ENCODE measurements around the gene ADGRA3. TPM values are rescaled to one million over a fixed set of nuclear protein-coding genes. Genes with fewer than 3 reads are reported as not detected.

ADGRA3 gene
- total RNA-seq, 1 experiment from 2014 or later: 41.2 TPM

DNA sequence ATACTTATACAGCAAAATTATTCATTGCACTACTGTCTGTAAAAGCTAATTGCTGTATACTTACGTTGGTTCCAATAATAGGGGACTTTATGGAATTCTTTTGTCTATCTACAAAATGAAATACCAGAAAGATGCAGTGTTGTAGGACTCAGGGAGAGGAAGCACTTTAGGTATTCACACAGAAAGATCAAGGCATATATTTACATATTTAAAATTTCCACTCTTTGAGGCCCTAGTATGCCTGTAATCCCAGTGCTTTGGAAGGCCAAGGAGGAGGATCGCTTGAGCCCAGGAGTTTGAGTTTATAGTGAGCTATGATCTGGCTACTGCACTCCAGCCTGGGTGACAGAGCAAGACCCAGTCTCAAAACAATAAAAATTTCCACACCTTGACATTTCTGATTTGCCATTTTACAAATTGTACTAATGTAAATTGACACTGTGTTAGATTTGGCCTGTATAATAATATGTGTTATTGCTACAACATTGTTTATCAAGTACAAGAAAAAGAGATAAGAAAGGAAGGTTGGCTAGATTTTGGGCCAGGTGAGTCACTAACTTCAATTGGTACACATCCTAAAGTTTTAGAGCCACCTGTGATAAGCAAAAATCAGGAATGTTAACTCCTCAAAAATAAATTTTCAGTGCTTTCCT, 35.1 kb downstream of the ADGRA3 start:
- intact Hi-C loops (cut with micrococcal nuclease; ENCODE audit: unreplicated experiment) (no loop called here), in situ Hi-C loops (cut with HindIII; ENCODE audit: low pct_unique_long_range_greater_than_20kb, low sequenced_read_pairs) (no loop called here)
- no TSS peak for BruUV-seq (replicated peaks)
- ATAC-seq (no peak), DNase-seq (ENCODE audit: low read depth, low spot score) (no peak)
- TF ChIP-seq SIN3A (IDR thresholded peaks at IDR 0.05; ENCODE audit: borderline replicate concordance, insufficient read depth, low read depth, low read length): no peak
- no peak for TF ChIP-seq CTCF (IDR thresholded peaks at IDR 0.05)
- TF ChIP-seq POLR2AphosphoS5 (IDR thresholded peaks at IDR 0.05; ENCODE audit: low read depth, low read length): no peak
- TF ChIP-seq TCF7L2 (IDR thresholded peaks at IDR 0.05; ENCODE audit: low read depth, low read length): no peak
- no peak for TF ChIP-seq REST (IDR thresholded peaks at IDR 0.05; ENCODE audit: insufficient read depth in 1 of 2, low read depth in 2 of 2, low read length in 1 of 2)
- Histone ChIP-seq H3K4me1 (ENCODE audit: control insufficient read depth, insufficient read depth, low read length) (peaks cover 9% of the 10 kb centered on the region), H3K36me3 (ENCODE audit: control insufficient read depth, insufficient read depth, low read length) (no peaks in the 10 kb centered on the region), H3K27ac (ENCODE audit: low read length) (no peak overlapping the region), H3K4me3 (ENCODE audit: low read depth in 2 of 2, low read length in 2 of 2) (no peak overlapping the region), H3K9me3 (ENCODE audit: control insufficient read depth, insufficient read depth, low read depth, low read length) (no peaks in the 10 kb centered on the region), H3K27me3 (ENCODE audit: control insufficient read depth, insufficient read depth, low read length) (no peaks in the 10 kb centered on the region)
- POLR2A ChIA-PET: no interaction called here
- CTCF ChIA-PET: no interaction called here

DNA sequence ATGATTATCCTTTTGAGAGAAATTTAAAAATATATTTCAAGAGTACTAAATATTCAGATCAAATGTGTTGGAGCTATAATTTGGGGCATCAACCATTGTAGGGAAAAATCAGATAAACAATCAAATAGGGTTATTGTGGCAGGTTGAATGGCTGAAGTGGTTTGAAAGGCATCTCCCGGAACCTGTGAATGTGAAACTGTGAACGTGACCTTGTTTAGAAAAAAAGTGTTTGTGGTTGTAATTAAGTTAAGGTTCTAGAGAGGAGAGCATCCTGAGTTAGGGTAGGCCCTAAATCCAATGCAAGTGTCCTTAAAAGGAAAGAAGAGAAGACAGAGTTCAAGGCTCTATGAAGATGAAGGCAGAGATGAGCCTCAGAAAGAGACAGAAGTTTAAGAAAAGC, 37.4 kb downstream of the ADGRA3 start:
- H3K4me3 ChIP-seq (ENCODE audit: low read depth in 2 of 2, low read length in 2 of 2): no peak overlapping the region
- ChIA-PET CTCF (no interaction called here), POLR2A (no interaction called here)
- H3K27me3 ChIP-seq (ENCODE audit: control insufficient read depth, insufficient read depth, low read length): no peaks in the 10 kb centered on the region
- no peaks in the 10 kb centered on the region for H3K9me3 ChIP-seq (ENCODE audit: control insufficient read depth, insufficient read depth, low read depth, low read length)
- BruUV-seq (replicated peaks): no TSS peak
- DNase-seq (ENCODE audit: low read depth, low spot score) (no peak), ATAC-seq (no peak)
- H3K4me1 ChIP-seq (ENCODE audit: control insufficient read depth, insufficient read depth, low read length): peaks cover 12% of the 10 kb centered on the region
- in situ Hi-C loops (cut with HindIII; ENCODE audit: low pct_unique_long_range_greater_than_20kb, low sequenced_read_pairs) (no loop called here), intact Hi-C loops (cut with micrococcal nuclease; ENCODE audit: unreplicated experiment) (no loop called here)
- no peaks in the 10 kb centered on the region for H3K36me3 ChIP-seq (ENCODE audit: control insufficient read depth, insufficient read depth, low read length)
- H3K27ac ChIP-seq (ENCODE audit: low read length): no peak overlapping the region
- TF ChIP-seq REST (IDR thresholded peaks at IDR 0.05; ENCODE audit: insufficient read depth in 1 of 2, low read depth in 2 of 2, low read length in 1 of 2): no peak
- no peak for TF ChIP-seq POLR2AphosphoS5 (IDR thresholded peaks at IDR 0.05; ENCODE audit: low read depth, low read length)
- TF ChIP-seq TCF7L2 (IDR thresholded peaks at IDR 0.05; ENCODE audit: low read depth, low read length): no peak
- no peak for TF ChIP-seq SIN3A (IDR thresholded peaks at IDR 0.05; ENCODE audit: borderline replicate concordance, insufficient read depth, low read depth, low read length)
- TF ChIP-seq CTCF (IDR thresholded peaks at IDR 0.05): no peak
